Esophagus squamous epithelium (tissue), 5 donors: ENCODE data around the gene DYNLL1. TPM values are rescaled to one million over a fixed set of nuclear protein-coding genes. Genes with fewer than 3 reads are reported as not detected.

Experiments used
- DNase-seq: peaks from one replicate; lab custom pipeline; 2025; lab: John Stamatoyannopoulos, UW
- H3K27ac ChIP-seq, 4 donors: fragments of 200-600 bp; sonication (generic); one replicate each; pipeline ENCODE4 v1.5.1; 2016 to 2019; ENCODE audit warnings: mild to moderate bottlenecking in 1 of 4
- H3K27me3 ChIP-seq, 4 donors: fragments of 200-600 bp; sonication (generic); 1 replicate in 3 of 4; 2 replicates in 1 of 4; pipeline versions ENCODE4 v1.5.1 to v1.6.0; 2017 to 2021; ENCODE audit warnings: antibody characterized with exemption in 1 of 4
- H3K36me3 ChIP-seq, 3 donors: fragments of 200-600 bp; sonication (generic); one replicate each; pipeline ENCODE4 v1.5.1; 2016 to 2019
- H3K4me1 ChIP-seq, 3 donors: fragments of 200-600 bp; sonication (generic); one replicate each; pipeline ENCODE4 v1.5.1; 2017 to 2019
- H3K4me3 ChIP-seq, 4 donors: fragments of 200-600 bp; sonication (generic); 1 replicate in 3 of 4; 2 replicates in 1 of 4; pipeline ENCODE4 v1.5.1; 2016 to 2019; ENCODE audit warnings: mild to moderate bottlenecking in 2 of 4, moderate library complexity in 1 of 4
- H3K9me3 ChIP-seq, 3 donors: fragments of 200-600 bp; sonication (generic); one replicate each; pipeline ENCODE4 v1.5.1; 2016 to 2019
- POLR2A ChIP-seq, 4 donors: fragments of 450-650 bp; IDR thresholded peaks; one replicate each; pipeline ENCODE4 v1.6.1; 2017; ENCODE audit warnings: antibody characterized with exemption in 4 of 4, mild to moderate bottlenecking in 4 of 4, moderate library complexity in 3 of 4
- WGBS, 2 donors: methylation state at CpG; one replicate each; pipeline ENCODE4 v1.1.5; 2018; 5-methylcytosine and 5-hydroxymethylcytosine counted together
- intact Hi-C: fragments of 100-400 bp; cut with DNase I; formaldehyde crosslinking; loops from one replicate; pipeline ENCODE4 v1.15.0; 2022
- total RNA-seq, 4 donors: library from RNA; depleted of rRNA; stranded (reverse); fragments of >200 nt; gene quantifications; one replicate each; pipeline ENCODE4 v1.1.0, GENCODE V29; 2016
- TF ChIP-seq, protein P1 (sequence below), 6 experiments: fragments of 450-650 bp in 4 of 6; fragments of 200-600 bp in 2 of 6; sonication (generic) in 2 of 6; IDR thresholded peaks; one replicate each; pipeline ENCODE4 v1.5.1; 2016 to 2019; ENCODE audit warnings: antibody characterized with exemption in 6 of 6, mild to moderate bottlenecking in 4 of 6, moderate library complexity in 4 of 6
- donor health status: DM: yes; HTN: yes; CAD: no.

The DYNLL1 gene
- total RNA-seq, 4 donors from 2014 or later = 368 to 605 (median 490) TPM

DNA sequence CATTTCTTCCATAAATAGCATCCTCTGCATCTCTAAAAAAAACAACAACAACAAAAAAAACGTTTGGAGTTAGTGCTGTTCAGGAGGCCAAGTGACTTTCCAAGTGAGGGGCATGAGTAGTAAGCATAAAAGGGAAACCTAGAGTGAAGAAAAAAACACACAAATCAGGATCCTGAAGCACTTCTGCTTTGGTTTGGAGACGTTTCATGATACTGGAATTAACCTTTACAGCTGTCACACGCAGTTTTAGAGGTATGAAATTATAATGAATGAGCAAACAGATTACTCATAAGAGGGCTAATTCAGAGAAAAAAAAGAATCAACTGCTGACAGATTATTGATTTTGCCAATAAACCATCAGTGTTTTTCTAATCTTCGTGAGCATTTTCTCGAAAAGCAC is 30.2 kb upstream of the DYNLL1 start:
- Histone ChIP-seq H3K36me3 (peaks cover 14 to 69% (median 42%) of the 10 kb centered on the region in 3 donors), H3K9me3 (no peaks in the 10 kb centered on the region), H3K4me1 (peaks cover 9 to 41% (median 32%) of the 10 kb centered on the region in 3 donors), H3K27me3 (no peaks in the 10 kb centered on the region), H3K4me3 (no peak overlapping the region), H3K27ac (no peak overlapping the region)
- DNase-seq = no peak
- TF ChIP-seq, protein P1, sequence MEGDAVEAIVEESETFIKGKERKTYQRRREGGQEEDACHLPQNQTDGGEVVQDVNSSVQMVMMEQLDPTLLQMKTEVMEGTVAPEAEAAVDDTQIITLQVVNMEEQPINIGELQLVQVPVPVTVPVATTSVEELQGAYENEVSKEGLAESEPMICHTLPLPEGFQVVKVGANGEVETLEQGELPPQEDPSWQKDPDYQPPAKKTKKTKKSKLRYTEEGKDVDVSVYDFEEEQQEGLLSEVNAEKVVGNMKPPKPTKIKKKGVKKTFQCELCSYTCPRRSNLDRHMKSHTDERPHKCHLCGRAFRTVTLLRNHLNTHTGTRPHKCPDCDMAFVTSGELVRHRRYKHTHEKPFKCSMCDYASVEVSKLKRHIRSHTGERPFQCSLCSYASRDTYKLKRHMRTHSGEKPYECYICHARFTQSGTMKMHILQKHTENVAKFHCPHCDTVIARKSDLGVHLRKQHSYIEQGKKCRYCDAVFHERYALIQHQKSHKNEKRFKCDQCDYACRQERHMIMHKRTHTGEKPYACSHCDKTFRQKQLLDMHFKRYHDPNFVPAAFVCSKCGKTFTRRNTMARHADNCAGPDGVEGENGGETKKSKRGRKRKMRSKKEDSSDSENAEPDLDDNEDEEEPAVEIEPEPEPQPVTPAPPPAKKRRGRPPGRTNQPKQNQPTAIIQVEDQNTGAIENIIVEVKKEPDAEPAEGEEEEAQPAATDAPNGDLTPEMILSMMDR (IDR thresholded peaks at IDR 0.05) = no peak
- TF ChIP-seq POLR2A (IDR thresholded peaks at IDR 0.05) = no peak
- 28 to 32% methylated on average over 5 of the region's 5 CpGs for WGBS, 2 donors
- intact Hi-C loops = no loop called here

DNA sequence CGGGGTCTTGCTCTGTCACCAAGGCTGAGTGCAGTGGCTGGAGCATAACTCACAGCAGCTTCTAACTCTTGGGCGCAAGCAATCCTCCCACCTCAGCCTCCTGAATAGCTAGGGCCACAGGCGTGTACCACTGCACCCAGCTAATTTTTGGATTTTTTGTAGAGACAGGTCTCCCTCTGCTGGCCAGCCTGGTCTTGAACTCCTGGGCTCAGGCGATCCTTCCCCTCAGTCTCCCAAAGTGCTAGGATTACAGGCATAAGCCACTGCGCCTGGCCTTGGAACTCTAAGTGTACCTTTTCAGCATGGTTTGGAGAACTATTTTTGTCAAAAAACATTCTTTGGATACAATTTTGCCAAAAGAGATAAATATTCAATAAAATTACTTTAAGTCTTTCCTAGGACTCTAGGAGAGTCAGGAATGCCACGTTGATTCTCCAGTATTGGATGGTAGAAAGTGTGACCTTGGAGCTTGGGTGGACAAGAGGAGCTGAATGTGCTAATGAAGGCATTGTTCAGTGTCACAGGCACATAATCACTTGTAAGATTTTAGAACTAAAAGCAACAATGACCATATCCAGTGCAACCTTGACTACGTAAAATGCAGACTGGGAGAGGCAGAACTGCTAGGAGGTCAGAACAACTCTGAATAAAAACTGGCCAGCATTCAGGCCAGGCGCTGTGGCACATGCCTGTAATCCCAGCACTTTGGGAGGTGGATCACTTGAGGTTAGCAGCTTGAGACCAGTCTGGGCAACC is 29.2 kb upstream of the DYNLL1 start:
- intact Hi-C loops = no loop called here
- Histone ChIP-seq H3K4me1 (peaks cover 18 to 51% (median 38%) of the 10 kb centered on the region in 3 donors), H3K4me3 (no peak overlapping the region)

DNA sequence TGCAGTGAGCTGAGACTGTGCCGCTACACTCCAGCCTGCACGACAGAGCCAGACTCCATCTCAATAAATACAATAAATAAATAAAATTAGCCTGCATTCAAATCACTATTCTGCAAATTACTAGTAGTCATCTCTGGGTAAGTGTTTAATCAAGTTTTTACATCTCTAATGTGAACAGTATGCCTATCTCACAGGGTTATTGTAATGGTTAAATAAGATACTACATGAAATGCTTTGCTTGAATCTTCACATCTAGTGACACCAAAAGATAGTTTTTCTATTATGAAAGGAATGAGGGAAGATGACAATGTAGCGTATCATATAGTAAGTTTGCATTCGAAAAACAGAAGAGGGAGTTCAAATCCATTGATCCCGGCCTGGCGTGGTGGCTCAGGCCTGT is 28.5 kb upstream of the DYNLL1 start:
- intact Hi-C loops = no loop called here
- no peaks in the 10 kb centered on the region for H3K9me3 ChIP-seq
- WGBS, 2 donors = 92 to 93% methylated on average over 6 of the region's 6 CpGs
- H3K4me3 ChIP-seq = no peak overlapping the region
- TF ChIP-seq, protein P1 (IDR thresholded peaks at IDR 0.05) = no peak
- no peak for TF ChIP-seq POLR2A (IDR thresholded peaks at IDR 0.05)
- H3K27ac ChIP-seq = no peak overlapping the region
- peaks cover 10 to 52% (median 27%) of the 10 kb centered on the region in 3 donors for H3K36me3 ChIP-seq
- no peak for DNase-seq
- peaks cover 18 to 58% (median 38%) of the 10 kb centered on the region in 3 donors for H3K4me1 ChIP-seq
- no peaks in the 10 kb centered on the region for H3K27me3 ChIP-seq

More for the DNA sequence above, 29.2 kb upstream of the DYNLL1 start:
- no peaks in the 10 kb centered on the region for H3K9me3 ChIP-seq
- peak overlapping the region in 1 of 4 donors; percentile 9 for H3K27ac ChIP-seq
- DNase-seq = no peak
- 51% methylated on average over 7 to 8 of the region's 8 CpGs for WGBS, 2 donors
- no peak for TF ChIP-seq POLR2A (IDR thresholded peaks at IDR 0.05)
- TF ChIP-seq, protein P1 (IDR thresholded peaks at IDR 0.05) = peak; percentile 19 to 60 (median 38)
- no peaks in the 10 kb centered on the region for H3K27me3 ChIP-seq
- H3K36me3 ChIP-seq = peaks cover 14 to 59% (median 34%) of the 10 kb centered on the region in 3 donors

DNA sequence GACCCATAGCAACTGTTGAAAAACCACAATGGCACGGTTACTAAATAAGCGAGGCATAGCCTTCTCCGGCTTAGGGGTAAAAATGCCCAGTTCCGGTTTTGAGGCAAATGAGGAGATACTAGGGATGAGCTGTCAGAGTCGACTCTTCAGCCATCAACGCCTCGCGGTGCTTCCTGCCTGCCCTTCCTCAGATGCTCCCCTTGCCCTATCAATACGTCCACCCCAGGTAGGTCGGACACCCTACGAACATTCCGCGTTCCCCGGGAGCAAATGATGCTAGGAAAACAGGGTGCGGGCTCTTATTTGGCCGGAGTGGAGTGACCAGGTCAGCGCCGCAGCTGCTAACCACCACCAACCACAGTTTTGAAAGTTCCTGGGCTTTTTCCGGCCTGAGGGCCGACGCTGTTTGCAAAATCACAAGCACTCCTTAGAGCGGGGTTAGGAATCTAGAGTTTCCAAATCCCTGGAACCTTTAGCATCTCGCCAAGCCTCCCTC is 27.5 kb upstream of the DYNLL1 start:
- peaks cover 18 to 67% (median 40%) of the 10 kb centered on the region in 3 donors for H3K4me1 ChIP-seq
- no peaks in the 10 kb centered on the region for H3K27me3 ChIP-seq
- TF ChIP-seq, protein P1 (IDR thresholded peaks at IDR 0.05) = no peak
- TF ChIP-seq POLR2A (IDR thresholded peaks at IDR 0.05) = no peak
- intact Hi-C loops = no loop called here
- WGBS, 2 donors = 3 to 5% methylated on average over 4 to 19 of the region's 23 CpGs
- no peak for DNase-seq
- H3K9me3 ChIP-seq = no peaks in the 10 kb centered on the region
- peak overlapping the region; percentile 72 to 99 (median 75) for H3K4me3 ChIP-seq
- H3K36me3 ChIP-seq = peaks cover 4 to 43% (median 18%) of the 10 kb centered on the region in 3 donors
- peak overlapping the region; percentile 88 to 98 (median 96) for H3K27ac ChIP-seq
